Fibroblast of lung (primary cell): ENCODE results near the gene S100B. TPM values are rescaled to one million over a fixed set of nuclear protein-coding genes. Genes with fewer than 3 reads are reported as not detected.

Experiments used
- DNase-seq, 2 donors: peaks; one replicate each; pipeline versions ENCODE4 v3.0.0 to v3.0.0-alpha.2; 2010; ENCODE audit warnings: low read depth in 2 of 2
- H2AFZ ChIP-seq: 2 replicates; pipeline ENCODE4 v1.5.1; 2012; ENCODE audit warnings: low read length, control low read depth, inconsistent platforms
- H3K27ac ChIP-seq: 2 replicates; pipeline ENCODE4 v1.5.1; 2011; ENCODE audit warnings: low read length, control low read depth; ENCODE audit not compliant: insufficient read depth
- H3K27me3 ChIP-seq: 2 replicates; pipeline ENCODE4 v1.5.1; 2011; ENCODE audit warnings: mild to moderate bottlenecking, low read length; ENCODE audit not compliant: control insufficient read depth, insufficient read depth
- H3K36me3 ChIP-seq: 2 replicates; pipeline ENCODE4 v1.5.1; 2011; ENCODE audit warnings: low read length; ENCODE audit not compliant: control insufficient read depth, insufficient read depth
- H3K4me1 ChIP-seq: 2 replicates; pipeline ENCODE4 v1.5.1; 2011; ENCODE audit warnings: low read length; ENCODE audit not compliant: control insufficient read depth, insufficient read depth; ENCODE audit errors: extremely low read depth
- H3K4me2 ChIP-seq: 2 replicates; pipeline ENCODE4 v1.5.1; 2011; ENCODE audit warnings: low read length, control low read depth; ENCODE audit not compliant: insufficient read depth; ENCODE audit errors: extremely low read depth
- H3K4me3 ChIP-seq, 4 experiments: fragments of 200-600 bp in 1 of 4; sonication (generic) in 1 of 4; replicated peaks in 1 of 4; 2 replicates each; pipeline ENCODE4 v1.5.1; 2011 to 2016; ENCODE audit warnings: low read length in 4 of 4, low read depth in 3 of 4, mild to moderate bottlenecking in 3 of 4, control low read depth in 2 of 4, inconsistent platforms in 1 of 4, mixed read lengths in 1 of 4; ENCODE audit not compliant: insufficient read depth in 1 of 4; ENCODE audit errors: control extremely low read depth in 1 of 4
- H3K79me2 ChIP-seq: 2 replicates; pipeline ENCODE4 v1.5.1; 2012; ENCODE audit warnings: mild to moderate bottlenecking, low read length, inconsistent platforms; ENCODE audit not compliant: control insufficient read depth, insufficient read depth
- H3K9ac ChIP-seq: 2 replicates; pipeline ENCODE4 v1.5.1; 2011; ENCODE audit warnings: mild to moderate bottlenecking, low read length, control low read depth; ENCODE audit not compliant: insufficient read depth
- H3K9me3 ChIP-seq: 2 replicates; pipeline ENCODE4 v1.5.1; 2012; ENCODE audit warnings: low read depth, low read length; ENCODE audit not compliant: control insufficient read depth, insufficient read depth
- H4K20me1 ChIP-seq: 2 replicates; pipeline ENCODE4 v1.5.1; 2011; ENCODE audit warnings: low read length; ENCODE audit not compliant: control insufficient read depth, insufficient read depth; ENCODE audit errors: extremely low read depth
- CTCF ChIP-seq, 2 donors: IDR thresholded peaks in 1 of 2; conservative IDR thresholded peaks in 1 of 2; 1 replicate in 1 of 2; 2 replicates in 1 of 2; pipeline ENCODE4 v1.5.1; 2011 to 2012; ENCODE audit warnings: low read length in 2 of 2, control low read depth in 1 of 2, inconsistent platforms in 1 of 2, low read depth in 1 of 2, mild to moderate bottlenecking in 1 of 2
- EZH2 ChIP-seq: IDR thresholded peaks from 2 replicates; pipeline ENCODE4 v1.5.1; 2012; ENCODE audit warnings: low read length, control low read depth, mild to moderate bottlenecking; ENCODE audit errors: missing control alignments
- polyA plus RNA-seq, 2 donors: library from polyadenylated mRNA; depleted of rRNA in 1 of 2; stranded (reverse) in 1 of 2; unstranded in 1 of 2; fragments of >200 nt; gene quantifications; 2 replicates each; pipeline ENCODE4 v1.2.1, GENCODE V29; 2011 to 2012; ENCODE audit warnings: missing spikeins in 1 of 2
- total RNA-seq: library from RNA; depleted of rRNA; stranded (reverse); fragments of >200 nt; gene quantifications from 2 replicates; pipeline ENCODE4 v1.2.1, GENCODE V29; 2014

The S100B gene
- total and polyA plus RNA-seq, 2 donors (not counting 1 experiment from before 2014, with no cell fraction given): 2.7 TPM; not detected in 1

- Histone ChIP-seq H3K9ac (no peak overlapping the region), H3K36me3 (no peaks in the 10 kb centered on the region), H3K27ac (no peak overlapping the region), H3K4me1 (peaks cover 2% of the 10 kb centered on the region), H3K27me3 (no peaks in the 10 kb centered on the region), H3K79me2 (no peaks in the 10 kb centered on the region), H4K20me1 (no peaks in the 10 kb centered on the region), H3K4me2 (no peak overlapping the region), H3K4me3 (no peak overlapping the region), H3K9me3 (no peaks in the 10 kb centered on the region), H2AFZ (no peak overlapping the region)
- no peak for TF ChIP-seq EZH2
- no peak for TF ChIP-seq CTCF (conservative IDR thresholded peaks at IDR 0.05 in 1 of 2, IDR thresholded peaks at IDR 0.05 in 1 of 2; ENCODE audit: low read depth in 1 of 2, low read length in 2 of 2)
- no peak for DNase-seq
Observed at GRCh38 chr21:46596201-46596600, 8.7 kb downstream of the S100B start.

- no peak for TF ChIP-seq EZH2
- no peak for TF ChIP-seq CTCF (conservative IDR thresholded peaks at IDR 0.05 in 1 of 2, IDR thresholded peaks at IDR 0.05 in 1 of 2; ENCODE audit: low read depth in 1 of 2, low read length in 2 of 2)
- Histone ChIP-seq H3K27me3 (no peaks in the 10 kb centered on the region), H3K36me3 (no peaks in the 10 kb centered on the region), H3K4me1 (peaks cover 2% of the 10 kb centered on the region), H4K20me1 (no peaks in the 10 kb centered on the region), H3K4me3 (no peak overlapping the region), H3K9me3 (no peaks in the 10 kb centered on the region), H3K4me2 (no peak overlapping the region), H3K27ac (no peak overlapping the region), H2AFZ (no peak overlapping the region), H3K79me2 (no peaks in the 10 kb centered on the region), H3K9ac (no peak overlapping the region)
- no peak for DNase-seq
Observed at GRCh38 chr21:46594276-46594675, 10.6 kb downstream of the S100B start.

- H3K79me2 ChIP-seq: no peaks in the 10 kb centered on the region
- no peaks in the 10 kb centered on the region for H4K20me1 ChIP-seq
- no peak overlapping the region for H3K4me2 ChIP-seq
- H3K4me1 ChIP-seq: no peaks in the 10 kb centered on the region
- H3K27me3 ChIP-seq: no peaks in the 10 kb centered on the region
- no peak overlapping the region for H3K4me3 ChIP-seq
- no peak overlapping the region for H2AFZ ChIP-seq
- no peaks in the 10 kb centered on the region for H3K9me3 ChIP-seq
- H3K36me3 ChIP-seq: peaks cover 2% of the 10 kb centered on the region
- H3K9ac ChIP-seq: no peak overlapping the region
- no peak for DNase-seq
- H3K27ac ChIP-seq: no peak overlapping the region
- TF ChIP-seq EZH2 (no peak), CTCF (conservative IDR thresholded peaks at IDR 0.05 in 1 of 2, IDR thresholded peaks at IDR 0.05 in 1 of 2; ENCODE audit: low read depth in 1 of 2, low read length in 2 of 2) (no peak)
Observed at GRCh38 chr21:46585191-46585953, 19.5 kb downstream of the S100B start.
